Activated T-cell treated with anti-CD3 and anti-CD28 coated beads for 1 hour (primary cell): ENCODE data around the gene KRT79.
"Not testable (repeated sequence)": the region's sequence is repeated elsewhere in the genome, so short reads cannot be mapped to it uniquely, and the experiment has no call there.

Experiments used
- DNase-seq: peaks from one replicate; pipeline ENCODE4 v3.0.0-alpha.2; 2020; ENCODE audit warnings: low read depth

Gene KRT79

DNA sequence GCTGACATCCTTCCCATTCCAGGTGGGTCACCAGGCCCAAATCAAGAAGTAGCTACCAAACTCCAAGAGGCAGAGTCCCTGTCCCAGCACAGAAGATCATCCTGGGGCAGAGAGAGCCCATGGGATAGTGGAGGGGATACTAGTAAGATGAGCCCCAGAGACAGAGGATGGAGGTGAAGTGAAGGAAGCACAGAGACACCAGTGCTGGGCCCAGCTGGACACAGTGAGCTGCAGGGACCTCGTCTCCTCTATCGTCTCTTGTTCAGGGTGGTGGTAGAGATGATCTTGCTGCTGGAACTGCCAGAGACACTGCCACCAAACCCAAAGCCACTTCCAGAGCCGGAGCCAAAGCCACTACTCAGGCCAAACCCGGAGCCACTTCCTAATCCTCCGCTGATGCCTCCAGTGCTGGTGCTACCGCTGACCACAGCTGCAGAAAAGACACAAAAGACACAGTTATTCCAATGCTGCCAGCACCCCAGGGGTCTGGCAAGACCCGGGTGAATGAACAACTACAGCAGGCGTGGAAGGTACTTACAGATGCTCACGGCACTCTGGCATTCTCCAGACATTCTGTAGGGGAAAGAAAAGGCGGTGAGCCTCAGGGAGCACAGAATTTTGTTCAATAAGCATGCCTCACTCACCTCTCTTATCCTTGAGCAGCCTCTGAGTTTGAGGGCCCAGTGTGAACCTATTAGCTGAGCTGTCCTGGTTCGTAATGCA lies 27.1 kb downstream of the KRT79 start:
- no peak for DNase-seq

DNA sequence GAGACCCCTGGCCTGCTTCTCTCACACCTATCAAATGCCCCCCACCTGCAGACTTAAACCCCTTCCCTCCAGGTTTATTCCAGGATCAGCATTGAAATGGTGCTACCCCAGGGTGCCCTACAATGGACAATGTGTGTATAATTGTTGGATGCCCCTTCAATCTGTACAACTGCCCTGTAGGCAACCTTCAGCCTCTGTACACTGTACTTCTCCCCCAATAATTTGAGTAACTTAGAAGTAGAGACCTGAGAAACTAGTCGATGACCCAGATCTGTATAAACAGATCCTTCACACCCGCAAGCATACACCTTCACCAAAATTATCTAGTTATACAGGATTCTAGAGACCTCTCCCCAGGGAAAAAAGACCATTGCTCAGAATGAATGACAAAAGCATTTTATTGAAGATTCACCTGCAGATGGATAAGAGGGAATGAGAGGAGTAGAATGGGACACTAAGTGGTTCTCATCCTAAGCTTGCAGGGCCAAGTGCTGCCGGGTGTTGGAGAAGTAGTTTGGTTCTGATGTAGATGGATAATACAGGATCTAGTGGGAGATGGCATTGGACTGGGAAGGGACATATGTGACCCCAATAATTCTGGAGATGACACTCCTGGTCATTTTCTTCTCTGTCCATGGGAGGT lies 27.8 kb downstream of the KRT79 start:
- no peak for DNase-seq

DNA sequence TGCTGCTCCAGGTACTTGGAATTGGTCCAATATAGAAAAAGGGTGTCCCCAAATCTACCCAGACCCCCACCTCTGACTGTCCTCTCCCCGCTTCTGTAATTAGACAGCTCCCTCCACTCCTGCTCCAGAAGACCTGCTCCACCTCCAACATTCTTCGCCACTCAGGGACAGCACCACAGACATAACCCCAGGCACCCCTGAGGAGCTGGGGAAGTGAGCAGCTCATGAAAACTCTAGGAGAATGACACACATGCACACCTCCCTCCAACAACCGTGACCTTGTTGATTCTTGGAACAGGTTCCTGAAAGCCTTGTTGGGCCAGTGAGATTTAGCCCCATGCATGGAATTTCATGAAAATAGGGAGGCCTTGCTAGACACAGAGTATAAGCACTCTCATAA lies 28.4 kb downstream of the KRT79 start:
- no peak for DNase-seq

DNA sequence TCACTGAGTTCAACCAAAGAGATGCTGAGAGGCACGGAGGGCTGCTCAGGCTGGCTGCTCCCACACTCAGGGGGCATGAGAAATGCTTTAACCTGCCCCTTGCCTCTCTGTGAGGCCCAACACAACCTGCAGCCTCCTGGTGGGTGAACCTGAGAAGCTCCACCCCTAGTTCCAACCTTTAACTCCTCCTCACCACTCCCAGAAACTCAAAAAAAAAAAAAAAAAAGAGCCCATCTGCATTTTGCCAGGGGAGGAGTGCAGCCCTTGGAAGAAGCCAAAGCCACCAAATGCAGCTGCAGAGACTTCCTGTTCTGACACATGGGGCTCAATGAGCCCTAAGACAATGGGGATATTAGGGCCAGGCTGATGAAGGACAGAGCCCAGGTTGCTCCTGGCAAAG lies 29.1 kb downstream of the KRT79 start:
- no peak for DNase-seq

DNA sequence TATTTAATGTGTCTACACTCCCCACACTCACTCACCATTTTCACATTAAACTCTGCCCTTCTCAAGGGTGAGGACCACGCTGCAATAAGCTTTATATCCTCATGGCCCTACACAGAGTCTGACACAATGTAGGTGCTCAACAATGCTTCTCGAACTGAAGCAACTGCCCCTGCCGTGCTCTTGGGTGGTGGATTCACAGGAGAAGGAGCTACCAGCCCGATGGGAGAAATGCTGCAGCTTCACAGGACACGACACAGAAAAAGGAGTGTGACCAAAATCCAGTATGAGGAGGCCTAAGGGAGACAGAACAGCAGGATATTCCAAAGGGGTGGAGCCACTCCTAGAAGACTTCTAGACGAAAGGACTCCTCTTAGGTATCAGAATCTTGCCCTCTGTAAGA lies 31.7 kb downstream of the KRT79 start:
- no peak for DNase-seq

GRCh38 chr12:52801773-52802172 lies 32.3 kb downstream of the KRT79 start:
- DNase-seq: no peak

DNA sequence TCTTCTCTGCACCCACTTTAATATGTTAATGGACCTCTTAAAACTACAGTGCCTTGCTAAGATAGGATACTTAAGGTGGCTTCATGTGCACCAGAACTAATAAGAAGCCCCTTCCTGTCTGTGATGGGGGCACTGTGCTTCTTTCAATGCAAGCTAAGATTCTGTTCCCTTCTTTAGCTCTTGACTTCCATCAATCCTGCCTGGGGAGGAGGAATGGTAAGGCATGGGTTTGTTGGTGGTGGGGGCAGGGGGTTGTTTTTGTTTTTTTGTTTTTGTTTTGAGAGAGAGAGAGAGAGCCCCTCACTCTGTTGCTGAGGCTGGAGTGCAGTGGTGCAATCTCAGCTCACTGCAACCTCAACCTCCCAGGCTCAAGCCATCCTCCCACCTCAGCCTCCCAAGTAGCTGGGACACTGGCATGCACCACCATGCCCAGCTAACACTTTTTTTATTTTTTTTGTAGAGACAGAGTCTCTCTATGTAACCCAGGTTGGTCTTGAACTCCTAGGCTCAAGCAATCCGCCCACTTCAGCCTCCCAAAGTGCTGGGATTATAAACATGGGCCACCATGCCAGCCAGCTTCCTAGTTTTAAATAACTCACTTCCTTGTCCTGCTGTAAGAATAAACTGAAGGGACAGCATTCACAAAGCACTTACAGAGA lies 33.7 kb downstream of the KRT79 start:
- DNase-seq: no peak

GRCh38 chr12:52799505-52800211 lies 34.5 kb downstream of the KRT79 start:
- DNase-seq: no peak

GRCh38 chr12:52798671-52799504 lies 35.2 kb downstream of the KRT79 start:
- no peak for DNase-seq

GRCh38 chr12:52798003-52798670 lies 36.0 kb downstream of the KRT79 start:
- no peak for DNase-seq

DNA sequence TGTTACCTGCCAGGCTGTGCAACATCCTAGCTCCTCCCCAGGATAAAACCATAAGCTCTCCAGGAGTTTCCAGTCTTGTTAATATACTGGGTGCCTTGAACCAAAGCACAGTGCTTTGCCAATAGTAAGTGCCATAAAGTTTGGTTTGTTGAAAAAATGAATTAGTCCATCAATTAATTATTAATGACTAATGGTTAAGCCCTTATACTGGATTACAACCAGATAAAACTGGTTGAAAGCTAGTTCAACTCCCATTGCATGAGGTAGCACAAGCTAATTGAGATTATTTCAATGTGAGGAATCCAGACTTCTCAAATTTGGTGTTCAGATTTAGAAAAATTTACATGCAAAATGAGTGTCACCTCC lies 36.6 kb downstream of the KRT79 start:
- no peak for DNase-seq

- no peak for DNase-seq
These were observed 37.1 kb downstream of the KRT79 start for GRCh38 chr12:52796839-52797528.

- no peak for DNase-seq
These were observed 37.7 kb downstream of the KRT79 start for GRCh38 chr12:52796429-52796794.

GRCh38 chr12:52795694-52796428 lies 38.2 kb downstream of the KRT79 start, which contains the start of gene KRT3:
Gene KRT3, minus strand, starts transcription at chr12:52796117. Its CDS starts 75 bp downstream, at chr12:52796042.
- no peak for DNase-seq

DNA sequence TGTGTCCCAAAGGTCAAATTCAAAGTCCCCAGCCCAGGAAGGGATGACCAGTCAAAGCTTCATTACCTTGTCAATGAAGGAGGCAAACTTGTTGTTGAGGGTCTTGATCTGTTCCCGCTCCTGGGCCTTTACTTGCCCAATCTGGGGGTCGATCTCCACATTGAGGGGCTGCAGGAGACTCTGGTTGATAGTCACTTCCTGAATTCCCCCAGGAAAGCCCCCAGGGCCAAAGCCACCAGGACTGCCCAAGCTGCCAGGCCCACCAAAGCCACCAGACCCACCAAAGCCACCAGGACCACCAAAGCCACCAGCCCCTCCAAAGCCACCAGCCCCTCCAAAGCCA lies 38.8 kb downstream of the KRT79 start:
- not testable (repeated sequence) for DNase-seq

DNA sequence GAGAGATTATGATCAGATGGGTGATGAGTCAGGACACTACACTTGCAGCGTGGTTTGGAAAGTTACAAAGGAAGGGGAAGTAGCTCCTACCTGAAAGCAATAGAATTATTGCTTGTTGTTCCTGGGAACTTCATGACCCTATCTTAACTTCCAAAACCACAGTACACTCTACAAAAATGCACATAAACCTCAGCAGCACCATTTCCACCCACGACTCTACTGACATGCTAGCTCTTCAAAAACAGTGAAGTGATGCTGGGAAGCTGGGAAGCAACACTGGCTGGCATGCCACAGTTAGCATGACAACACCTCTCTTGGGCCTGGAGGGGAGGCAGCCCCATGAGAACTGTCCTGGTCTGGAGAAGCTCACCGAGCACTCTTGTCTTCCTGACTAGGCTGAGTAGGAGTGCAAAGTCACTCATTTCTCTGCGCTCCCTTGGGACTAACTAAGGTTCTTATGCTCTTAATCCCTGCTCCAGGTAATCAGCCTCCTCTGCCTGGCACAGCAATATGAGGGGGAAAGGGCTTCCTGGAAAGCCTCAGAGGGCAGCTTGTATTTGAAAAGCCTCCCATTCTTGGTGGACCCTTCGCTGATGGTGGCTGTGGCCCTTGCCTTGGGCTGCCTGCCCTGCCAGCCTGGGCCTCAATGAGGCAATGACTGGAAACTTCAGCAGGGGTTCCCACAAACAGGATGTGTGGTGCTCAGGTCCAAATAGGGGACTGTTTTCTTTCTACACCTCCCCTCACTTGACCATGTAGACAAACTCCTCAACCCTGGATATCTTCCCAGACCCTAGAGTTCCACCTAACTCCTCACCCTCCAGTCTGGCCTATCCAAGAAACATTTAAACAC lies 39.4 kb downstream of the KRT79 start:
- no peak for DNase-seq

DNA sequence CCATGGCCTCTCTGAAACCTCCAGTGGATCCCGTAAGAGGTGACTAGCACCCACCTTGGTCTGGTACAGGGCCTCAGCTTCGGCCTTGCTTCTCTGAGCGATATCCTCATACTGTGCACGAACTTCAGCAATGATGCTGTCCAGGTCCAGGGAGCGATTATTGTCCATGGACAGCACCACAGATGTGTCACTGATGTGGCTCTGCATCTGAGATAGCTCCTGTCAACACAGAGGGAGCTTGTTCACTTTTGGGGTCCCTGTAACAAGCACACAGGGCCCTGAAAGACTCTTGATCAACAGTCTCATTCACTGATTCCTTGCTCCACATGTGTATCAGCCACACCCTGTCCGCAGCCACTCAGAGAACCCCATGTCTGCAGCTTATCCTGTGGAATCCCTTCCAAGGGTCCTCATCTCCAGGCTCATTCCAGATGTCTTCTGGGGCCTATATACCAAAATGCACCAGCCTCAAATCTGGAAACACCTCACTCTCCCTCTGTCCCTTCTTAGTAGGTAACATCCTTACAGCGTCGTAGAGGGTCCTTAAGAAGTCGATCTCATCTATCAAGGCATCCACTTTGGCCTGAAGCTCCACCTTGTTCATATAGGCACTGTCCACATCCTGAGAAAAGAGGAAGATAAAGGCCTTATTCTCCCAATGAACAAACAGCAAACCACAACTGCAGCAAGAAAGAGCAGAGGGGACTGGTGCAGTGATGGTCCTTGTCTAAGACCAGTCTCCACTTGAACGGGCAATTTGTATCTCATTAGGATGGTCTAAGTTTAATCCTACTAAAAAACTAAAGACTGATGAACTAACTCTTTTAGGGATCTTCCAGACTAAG lies 41.7 kb downstream of the KRT79 start:
- no peak for DNase-seq
